NCI-H2227 (cell line): ENCODE results near the gene KRT14.
"Not testable (repeated sequence)": the region's sequence is repeated elsewhere in the genome, so short reads cannot be mapped to it uniquely, and the experiment has no call there.

Source experiments
- DNase-seq: peaks from one replicate; lab custom pipeline; 2025; ENCODE audit not compliant: unreplicated experiment; lab: John Stamatoyannopoulos, UW

KRT14 gene

DNA sequence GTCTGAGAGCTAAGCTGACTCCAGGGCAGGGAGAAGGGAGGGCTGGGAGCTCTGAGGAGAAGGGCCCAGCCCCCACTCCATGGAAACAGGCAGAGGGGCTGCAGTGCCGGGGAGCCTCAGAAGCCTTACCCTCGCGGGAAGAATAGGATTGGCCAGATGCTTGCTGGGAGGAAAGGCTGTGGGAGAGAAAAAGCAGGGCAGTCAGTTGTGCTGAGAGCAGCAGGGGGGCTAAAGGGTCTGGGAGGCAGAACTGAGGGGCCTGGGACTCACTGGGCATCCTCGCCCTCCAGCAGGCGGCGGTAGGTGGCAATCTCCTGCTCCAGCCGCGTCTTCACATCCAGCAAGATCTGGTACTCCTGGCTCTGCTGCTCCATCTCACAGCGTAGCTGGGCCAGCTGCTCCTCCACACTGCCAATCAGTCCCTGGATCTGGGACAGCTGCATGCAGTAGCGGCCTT, 23.4 kb upstream of the KRT14 start:
- not testable (repeated sequence) for DNase-seq

GRCh38 chr17:41606930-41607329, 20.2 kb upstream of the KRT14 start:
- DNase-seq: not testable (repeated sequence)

DNA sequence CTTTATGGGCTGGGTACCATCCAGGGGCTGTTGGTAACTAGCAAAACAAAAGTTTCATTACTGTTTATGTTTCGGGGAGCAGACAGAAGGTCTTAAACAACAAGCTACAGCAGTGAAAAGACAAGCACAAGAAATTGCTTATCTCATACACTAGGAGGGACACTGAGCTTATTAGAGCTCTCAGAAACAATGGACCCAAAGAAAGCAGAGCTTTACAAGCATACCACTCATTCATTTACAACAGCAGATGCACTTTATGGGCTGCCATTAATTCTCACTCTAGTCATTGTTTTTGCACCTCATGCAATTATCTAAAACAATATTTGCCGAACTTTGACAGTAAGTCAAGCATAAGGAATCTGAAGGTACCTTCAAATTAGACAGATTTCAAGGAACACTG, 15.8 kb upstream of the KRT14 start:
- DNase-seq: no peak

GRCh38 chr17:41600318-41600717, 13.6 kb upstream of the KRT14 start:
- DNase-seq: no peak

DNA sequence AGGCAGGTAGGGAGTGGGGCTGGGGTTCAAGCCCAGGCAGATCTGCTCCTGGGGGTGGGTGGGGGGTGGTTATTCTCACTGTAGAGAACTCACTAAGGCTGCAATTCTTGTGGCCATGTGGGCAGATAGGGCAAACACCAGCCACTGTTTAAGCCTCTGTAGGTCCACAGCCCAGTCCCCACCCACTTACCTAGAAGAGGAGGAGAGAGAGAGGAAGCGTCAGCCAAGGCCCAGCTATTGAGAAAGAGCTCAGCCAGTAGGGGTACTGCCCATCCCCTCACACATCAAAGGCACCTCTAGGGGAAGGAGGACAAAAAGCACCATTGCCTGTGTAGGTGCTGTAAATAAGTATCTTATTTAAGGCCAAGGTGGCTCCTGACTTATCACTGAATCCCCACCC, 13.0 kb upstream of the KRT14 start:
- DNase-seq: no peak

- DNase-seq: no peak
These were observed 8.9 kb upstream of the KRT14 start for GRCh38 chr17:41595585-41595984.

DNA sequence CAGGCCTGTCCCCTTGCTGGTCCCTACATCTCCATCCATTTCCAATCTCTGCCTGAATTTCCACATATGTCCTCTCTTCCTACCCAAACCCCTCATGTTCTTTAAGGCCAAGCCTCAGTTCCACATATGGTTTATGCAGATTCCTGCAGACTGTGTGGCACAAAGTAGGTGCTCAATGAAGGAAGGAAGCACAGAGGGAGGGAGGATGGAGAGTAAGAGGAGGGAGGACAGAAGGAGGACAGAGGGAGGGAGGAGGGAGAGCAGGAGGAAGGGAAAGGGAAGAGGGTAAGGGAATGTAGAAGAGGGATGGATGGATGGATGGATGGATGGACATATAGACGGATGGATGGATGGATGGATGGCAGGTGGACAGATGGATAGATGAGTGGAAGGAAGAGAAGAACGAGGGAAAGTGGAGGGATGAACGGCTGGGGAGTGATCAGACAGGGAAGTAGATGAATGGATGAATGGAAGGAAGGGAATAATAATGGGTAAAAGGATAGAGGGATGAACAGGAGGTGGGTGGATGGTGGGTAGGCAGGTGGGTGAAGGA, 7.7 kb upstream of the KRT14 start:
- no peak for DNase-seq

- no peak for DNase-seq
These were observed 6.7 kb upstream of the KRT14 start for GRCh38 chr17:41593306-41593981.

GRCh38 chr17:41592601-41593305, 6.1 kb upstream of the KRT14 start:
- DNase-seq: no peak

DNA sequence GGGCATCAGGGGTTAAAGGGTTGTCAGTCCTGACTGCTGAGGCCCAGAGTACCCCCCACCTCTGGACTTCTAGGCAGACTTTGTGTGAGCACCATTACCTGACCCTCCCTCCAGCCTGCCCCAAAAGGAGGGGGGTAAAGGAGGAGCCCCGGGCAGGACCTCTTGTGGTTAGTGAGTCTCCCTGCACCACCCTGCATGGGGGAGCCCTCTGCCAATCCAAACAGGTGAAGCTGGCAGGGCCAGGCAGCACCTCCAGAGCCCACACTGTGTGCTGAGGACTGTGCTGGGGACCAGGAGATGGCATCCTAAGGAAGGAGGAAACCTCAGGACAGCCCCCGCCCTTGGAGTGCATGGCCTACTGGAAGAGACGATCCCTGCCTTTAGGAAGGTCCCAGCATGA, 2.6 kb upstream of the KRT14 start:
- no peak for DNase-seq

DNA sequence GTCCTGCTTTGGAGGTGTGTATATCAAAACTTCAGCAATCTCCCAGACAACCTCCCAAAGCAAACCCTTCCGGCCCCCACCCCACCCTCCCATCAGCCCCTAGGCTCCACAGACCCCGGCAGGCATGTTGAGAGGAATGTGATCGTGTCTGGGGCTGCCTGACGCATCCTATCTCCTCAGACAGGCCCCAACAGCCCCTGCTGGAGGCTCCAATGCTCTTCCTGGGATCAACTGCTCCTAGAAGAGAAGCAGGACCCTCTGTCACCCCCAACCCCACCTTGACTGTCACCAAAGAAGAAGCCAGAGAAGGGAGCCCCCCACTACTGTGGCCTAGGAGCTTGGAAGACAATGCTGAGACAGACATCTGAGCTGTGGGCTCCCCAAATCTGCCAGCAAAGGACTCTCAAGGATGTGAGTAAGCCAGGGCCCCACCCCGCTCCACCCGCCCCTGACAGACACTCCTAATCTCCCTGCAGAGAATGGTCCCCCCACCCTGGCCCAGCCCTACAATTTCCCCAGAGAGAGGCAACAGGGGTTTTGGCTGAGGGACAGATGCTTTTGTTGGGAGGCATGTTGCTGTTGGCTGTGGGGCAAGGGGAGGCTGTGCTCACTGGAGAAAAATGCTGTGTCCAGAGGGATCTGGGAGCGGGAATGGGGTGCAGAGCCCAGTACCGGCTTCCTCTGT, 1.6 kb upstream of the KRT14 start:
- DNase-seq: no peak

DNA sequence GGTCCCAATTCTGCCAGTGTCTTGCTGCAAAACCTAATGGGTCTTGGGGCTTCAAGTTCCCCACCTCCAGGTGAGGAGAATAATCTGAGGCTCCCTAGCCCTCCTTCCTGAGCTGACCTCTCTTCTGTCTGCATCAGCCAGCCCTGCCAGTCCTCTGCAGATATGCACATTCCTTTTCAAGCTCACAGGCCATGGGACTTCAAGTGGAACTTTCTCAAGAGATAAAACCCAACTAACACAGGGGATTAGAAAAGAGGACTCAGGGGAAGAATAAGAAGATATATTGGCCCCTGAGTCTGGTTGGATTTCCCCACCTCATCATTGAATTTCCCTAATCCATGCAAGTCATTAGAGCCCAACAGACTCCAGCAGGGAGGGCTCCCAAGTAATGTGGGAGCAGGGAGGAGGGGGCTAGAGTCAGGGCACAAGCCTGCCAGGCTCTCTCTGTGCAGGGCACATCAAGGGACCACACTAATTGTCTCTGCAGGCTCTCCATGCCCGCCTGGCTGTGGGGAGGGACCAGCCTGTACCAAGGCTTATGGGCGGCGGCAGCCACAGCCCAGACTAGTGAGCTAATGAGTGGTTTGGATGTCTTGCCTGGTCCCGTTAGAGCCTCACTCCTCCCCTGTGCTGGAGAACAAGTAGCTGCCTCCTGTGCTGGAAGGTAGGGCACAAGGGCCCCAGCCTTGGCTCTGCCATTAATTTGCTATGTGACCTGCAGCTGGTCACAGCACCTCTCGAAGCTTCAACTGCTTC, 1.2 kb downstream of the KRT14 start:
- no peak for DNase-seq

GRCh38 chr17:41584331-41584927, 2.3 kb downstream of the KRT14 start:
- not testable (repeated sequence) for DNase-seq

- DNase-seq: no peak
These were observed 3.3 kb downstream of the KRT14 start for GRCh38 chr17:41583137-41584127.

GRCh38 chr17:41582061-41582968, 4.4 kb downstream of the KRT14 start:
- DNase-seq: not testable (repeated sequence)

- no peak for DNase-seq
These were observed 5.2 kb downstream of the KRT14 start for GRCh38 chr17:41581366-41582060.

DNA sequence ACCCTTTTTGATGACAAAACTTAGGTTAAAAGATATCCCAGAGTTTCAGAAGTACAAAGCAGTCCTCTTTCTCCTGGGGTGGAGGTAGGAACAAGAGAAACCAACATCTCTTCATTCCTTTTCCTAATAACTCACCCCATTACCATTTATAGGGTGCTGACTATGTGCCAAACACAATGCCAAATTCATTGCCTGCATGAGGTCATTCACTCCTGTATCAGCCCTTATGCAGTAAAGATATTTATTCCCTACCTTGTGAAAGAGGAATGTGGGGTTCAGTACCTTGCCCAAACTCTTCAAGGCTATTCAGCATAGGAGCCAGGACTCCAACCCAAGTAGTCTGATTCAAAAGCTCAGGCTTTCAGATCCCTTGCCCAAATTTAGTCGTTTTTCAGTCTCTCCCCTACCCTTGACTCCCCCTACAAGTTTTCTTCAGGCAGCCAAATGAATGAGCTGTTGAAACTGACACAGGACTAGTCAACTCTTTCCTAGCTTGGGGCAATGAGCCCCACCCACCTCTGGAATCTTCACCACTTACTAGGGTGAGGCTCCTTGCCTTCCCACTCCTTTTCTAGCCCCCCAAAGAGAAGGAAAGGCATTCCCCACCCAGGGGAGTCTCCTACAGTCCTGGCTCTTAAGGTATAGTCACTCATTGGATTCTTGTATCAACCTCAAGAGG, 5.9 kb downstream of the KRT14 start:
- DNase-seq: no peak
